CD4-positive, alpha-beta T cell treated with Interleukin-6 for 4 hours (primary cell): ENCODE results near the gene AMPD2.

Experiments used
- DNase-seq: peaks from one replicate; pipeline ENCODE4 v3.0.0-alpha.2; 2020; ENCODE audit warnings: mixed read lengths

AMPD2 gene

DNA sequence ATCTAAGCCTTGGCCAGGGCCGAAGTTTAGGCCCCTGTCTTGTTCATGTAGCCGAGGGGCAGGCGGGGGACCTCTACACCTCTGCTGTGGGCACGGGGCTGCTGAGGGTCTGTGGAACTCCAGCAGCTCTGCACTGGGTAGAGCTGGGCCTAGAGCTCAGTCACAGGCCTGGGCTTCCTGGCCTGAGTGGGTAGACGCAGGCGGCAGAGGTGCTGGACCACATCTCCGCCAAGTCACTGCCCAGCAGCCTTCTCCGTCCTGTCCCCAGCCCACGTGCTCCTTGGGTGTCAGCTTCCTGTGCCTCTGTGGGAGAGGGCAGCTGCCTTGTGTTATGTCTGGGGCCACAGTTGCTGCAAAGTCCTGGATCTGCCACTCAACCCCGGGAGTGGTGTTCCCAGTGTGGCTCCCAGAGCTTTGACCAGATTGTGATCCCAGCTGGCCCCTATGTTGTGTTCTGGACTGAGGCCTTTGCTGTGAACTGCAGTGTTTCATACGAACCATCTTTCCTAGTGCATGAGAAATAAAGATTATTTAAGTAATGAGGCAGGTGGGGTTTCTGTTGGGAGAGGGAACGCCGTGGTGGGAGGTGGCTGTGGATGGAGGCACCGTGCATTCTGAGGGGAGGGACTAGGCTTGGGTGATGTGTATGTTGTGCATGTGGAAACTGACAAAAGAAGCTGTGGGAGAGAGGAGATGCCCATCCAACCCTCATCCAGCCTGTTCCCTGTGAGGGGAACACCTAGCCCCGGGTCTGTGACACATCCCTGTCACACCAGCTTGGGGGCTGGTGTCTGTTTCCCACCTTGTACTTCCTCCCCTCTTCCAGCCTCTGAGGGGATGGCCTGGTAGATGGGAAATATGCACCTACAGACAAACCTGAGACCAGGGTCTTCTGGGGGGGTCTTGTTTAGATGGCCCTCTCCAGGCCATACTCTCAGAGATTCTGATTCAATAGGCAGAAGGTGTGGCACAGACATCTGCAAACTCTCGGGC lies 12.2 kb downstream of the AMPD2 start:
- DNase-seq: no peak

DNA sequence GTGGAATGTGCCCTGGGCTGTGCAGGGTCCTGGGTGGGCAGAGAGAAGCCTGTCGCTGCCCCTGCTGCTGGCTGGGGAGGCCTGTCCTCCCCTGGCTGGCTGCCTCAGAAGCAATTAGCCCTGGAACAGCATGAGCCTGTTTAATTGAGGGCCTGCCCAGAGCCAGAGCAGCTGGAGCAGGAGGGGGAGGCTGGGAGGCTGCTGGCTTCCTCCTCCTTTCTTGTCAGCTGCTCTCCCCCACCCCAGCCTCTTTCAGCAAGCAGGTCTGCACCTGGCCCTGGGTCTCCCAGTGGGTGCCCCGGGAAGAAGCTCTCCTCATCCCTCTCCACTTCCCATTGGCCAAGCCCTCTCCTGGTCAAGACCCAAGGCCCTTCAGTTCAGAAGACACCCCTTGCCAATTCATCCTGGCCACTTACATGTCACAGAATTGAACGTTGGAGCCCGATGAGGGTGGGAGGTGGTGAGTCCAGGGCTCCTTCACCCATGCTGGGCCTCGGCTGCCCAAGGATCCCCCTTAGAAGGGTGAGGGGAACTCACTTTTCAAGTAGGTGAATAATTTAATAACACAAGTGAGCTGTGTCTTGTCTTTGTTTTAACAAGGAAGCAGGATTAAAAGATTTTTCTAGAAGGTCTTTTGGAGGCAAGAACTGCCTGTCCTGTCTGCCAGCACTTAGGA lies 13.2 kb downstream of the AMPD2 start:
- no peak for DNase-seq

DNA sequence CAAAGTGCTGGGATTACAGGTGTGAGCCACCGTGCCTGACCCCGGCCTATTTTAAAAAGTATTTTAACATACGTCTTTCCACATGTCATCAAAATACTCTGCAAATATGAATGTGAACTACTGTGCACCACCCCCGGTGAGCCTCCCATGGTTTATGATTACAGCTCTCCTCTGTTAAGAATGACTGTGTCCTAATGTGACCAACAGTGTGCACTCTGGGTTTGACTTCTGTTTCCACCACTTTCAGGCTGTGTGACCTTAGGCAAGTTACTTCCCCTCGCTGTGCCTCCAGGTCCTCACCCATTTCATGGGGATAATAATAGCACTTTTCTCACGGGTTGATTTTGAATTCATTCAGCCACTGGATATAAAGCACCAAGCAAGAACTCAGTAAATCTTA lies 14.7 kb downstream of the AMPD2 start:
- DNase-seq: no peak

DNA sequence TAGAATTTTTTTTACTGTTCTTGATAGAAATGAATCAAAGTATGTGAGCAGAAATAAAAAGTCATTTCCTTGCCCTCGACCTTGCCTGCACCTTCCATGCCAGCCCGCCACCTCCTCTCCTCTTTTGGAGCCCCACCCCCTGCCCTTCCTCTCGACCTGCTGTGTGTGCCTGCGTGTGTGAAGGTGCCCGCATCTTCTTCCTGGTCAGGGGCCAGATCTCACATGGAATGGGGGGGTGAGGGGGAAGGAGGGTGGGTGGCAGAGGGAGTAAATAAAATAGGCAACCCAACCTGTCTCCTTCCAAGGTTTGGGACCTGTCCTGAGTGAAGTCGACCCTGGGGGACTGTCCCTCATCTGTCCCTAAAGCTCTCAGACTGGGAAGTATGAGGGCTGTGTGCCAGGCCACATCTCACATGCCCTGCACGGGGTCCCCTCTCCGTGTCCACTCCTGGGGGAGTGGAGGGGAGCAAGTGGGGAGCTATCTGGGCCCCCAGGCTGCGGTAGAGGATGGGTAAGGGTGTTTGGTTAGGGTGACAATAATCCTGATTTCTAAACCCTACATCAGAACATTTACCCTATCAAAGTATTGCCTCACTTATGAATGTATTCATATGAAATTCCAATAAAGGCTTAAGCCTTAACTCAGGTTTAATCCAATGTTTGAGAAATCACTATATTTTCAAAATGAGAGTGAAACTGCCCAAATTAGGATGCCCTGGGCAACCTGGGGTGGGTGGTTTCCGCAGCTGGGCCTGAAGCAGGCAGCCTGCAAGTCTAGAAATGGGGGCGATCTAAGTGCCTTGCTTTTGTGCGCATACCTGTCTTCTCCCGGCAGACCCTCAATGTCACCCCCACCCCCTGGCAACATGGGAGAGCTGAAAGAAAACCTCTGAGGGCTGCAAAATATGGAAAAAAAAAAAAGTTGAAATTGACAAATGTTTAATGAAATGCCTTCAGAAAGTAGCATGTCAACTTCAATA lies 15.4 kb downstream of the AMPD2 start:
- peak; percentile 55 for DNase-seq

DNA sequence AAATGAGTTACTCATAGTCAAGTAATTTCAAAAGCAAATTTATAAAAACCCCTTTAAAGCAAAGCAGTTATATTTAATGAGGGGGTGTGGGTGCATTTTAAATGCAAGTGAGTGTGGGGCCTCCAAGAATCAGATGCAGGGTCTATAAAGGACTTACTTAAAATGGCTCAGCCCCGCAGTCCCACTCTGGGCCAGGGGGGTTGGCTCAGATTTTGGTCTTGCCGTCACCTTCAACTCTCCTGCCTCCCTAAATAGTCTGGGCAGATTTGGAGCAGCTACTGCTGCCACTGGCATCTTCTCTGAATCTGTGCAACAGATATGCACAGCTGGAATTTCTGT lies 16.2 kb downstream of the AMPD2 start:
- no peak for DNase-seq

DNA sequence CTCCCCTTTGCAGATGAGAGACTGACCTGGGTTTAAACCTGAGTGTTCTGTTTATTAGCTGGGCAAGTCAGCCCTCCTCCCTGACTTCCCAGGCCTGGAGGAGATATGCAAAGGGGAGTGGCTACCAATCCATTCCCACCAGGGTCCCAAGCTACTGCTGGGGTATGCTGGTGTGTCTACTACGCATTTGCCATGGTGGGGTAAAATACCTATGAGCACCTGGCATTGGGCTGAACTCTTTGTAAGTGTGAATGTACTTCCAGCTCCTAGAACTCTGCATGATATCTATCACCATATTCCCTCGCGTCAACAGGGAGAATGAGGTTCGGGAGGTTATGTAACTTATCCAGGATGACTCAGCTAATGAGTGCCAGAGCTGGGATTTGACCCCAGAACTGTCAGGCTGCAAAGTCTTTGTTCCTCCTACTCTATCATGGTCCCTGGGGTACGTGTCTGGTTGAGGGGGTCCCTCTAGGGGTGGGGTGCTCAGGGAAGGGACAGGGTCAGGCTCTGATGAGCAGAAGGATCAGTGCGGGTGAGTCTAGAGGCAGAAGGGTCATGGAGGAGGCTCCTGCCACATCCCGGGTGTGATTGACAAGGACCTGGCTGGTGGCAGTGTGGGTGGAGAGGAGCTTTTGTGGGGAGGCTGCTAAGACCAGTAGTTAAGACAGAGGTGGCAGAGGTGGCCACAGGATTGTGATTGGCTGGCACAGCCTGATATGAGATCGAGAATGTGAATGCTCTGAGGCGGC lies 16.7 kb downstream of the AMPD2 start:
- DNase-seq: no peak

DNA sequence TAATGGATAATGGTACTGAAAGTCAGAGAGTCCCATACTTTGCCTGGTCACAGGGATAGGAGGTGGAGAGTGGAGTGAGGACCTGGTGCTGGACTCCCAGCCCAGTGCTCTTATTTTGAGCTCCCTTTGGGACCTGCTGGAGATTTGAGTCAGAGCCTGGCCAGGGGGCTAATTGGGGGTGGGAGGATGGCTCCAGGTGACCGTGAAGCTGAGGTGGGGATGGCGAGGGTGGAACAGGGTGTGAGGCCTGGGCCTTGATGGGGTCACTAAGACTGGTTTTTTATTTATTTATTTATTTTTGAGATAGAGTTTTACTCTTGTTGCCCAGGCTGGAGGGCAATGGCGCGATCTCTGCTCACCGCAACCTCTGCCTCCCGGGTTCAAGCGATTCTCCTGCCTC lies 17.8 kb downstream of the AMPD2 start:
- DNase-seq: no peak

DNA sequence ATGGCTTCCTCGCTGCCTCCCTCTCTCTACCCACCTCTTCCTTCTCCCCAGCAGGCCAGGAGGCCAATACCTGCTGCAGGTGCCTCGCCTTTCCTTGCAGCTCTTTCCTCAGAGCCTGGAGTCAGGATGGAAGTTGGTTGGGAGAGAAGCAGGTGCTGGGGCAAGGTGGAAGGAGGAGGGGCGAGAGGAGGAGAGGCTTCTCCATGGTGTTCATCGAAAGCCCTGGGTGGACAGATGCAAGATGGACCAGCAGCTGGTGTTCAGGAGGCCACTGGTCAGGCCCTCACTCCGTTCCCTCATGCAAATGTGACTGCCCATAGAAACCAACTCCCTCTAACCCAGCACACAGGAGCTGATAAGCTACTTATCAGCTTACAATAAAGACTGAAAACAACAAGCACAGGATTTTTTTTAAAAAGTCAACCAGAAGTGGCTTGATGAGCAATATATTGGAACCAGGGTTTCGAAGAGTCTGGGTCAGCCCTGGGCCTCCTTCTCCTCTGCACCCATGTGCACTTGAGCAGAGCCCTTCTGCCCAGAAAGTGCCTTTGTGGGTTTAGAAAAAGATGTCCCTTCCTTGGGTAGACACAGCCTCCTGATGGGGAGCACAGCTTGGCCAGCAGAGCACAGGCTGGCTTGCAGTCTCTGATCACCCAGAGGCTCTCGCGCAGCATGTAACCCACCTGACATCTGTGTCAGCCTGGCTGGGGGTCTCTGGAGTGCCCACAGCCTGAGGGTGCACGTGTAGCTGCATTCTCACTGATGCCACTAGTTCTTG lies 19.6 kb downstream of the AMPD2 start:
- DNase-seq: no peak

DNA sequence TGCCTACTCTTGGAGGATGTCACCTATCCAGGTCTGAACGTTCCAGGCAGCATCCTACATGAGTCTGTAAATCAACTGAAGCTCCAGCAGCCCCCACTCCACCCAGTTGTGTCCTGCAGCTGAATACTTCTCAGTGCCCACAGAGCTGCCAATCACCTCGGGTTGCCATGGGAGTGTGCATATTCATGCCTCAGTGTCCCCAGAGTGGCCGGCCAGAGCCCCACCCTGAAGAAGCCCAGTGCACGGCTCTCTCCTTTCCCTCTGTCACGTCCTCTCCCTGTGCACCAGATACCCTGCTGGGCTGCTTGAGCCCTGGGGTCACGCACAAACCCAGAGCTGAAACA lies 20.2 kb downstream of the AMPD2 start:
- no peak for DNase-seq

DNA sequence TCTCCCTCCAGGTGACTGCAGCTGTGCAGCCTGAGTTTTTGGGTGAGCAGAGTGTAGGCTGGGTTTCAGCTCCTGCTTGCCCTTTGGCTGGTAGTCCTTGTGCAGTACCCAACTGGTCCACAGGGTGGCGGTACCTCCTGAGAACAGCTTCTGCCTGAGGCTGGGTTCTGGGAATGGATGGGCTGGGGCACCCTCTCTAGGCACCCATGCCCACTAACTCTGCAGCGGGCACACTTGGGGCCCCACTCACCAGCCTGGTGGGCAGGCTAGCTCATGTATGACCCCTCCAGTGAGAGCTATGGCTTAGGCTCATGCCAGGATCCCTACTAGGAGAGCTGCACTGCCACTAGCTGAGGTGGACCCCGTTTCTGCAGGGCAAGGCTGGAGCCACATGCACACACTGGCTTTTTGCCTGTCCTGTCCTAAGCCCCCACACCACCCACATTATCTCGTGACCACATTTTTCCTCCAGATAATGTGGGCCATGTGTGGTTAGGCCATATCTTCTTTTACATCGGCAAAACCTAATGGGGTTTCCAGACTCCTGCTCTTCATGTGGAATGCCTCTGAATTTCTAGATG lies 20.7 kb downstream of the AMPD2 start:
- DNase-seq: peak; percentile 91

DNA sequence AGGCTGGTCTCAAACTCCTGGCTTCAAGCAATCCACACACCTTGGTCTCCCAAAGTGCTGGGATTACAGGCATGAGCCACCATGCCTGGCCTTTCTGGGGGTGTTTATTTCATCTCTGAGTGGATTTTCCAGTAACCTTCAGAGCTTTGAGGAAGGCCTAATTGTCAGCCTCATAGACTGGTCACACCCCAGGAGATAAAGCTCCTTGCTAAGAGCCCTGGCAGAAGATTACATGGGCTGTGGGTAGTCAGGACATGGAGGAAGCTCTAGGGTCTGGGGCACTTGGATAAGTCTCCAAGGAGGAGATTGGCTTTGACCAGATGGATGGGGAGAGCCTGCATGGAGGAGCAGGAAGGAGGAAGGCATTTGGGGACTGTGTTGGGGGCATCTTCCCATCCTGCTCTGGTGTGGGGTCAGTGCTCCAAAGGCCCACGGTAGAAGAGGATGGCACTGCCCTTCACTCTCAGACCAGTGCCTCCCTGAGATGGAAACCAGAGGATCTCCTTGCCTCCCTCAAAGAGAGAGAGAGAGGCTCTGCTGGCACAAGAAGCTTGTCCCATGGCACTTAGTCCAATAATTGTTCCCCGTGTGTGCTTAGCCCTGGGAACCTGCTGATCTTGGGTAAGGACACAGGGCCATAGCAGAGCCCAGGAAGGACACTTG lies 21.6 kb downstream of the AMPD2 start:
- DNase-seq: no peak

DNA sequence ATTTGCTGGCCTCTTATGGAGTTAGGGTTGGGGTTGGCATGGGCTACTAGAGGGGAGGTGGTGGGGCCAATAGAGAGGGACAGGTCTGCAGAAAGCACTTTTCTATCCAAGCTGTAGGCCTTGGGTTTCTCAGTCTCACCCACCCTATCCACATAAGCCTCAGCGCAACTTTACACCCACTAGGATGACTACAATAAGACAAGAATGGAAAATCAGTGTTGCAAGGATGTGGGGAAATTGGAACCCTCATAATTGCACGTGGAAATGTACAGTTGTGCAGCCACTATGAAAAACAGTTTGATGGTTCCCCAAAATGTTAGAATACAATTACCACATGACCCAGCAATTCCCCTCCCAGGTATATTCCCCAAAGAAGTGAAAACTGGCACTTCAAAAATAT lies 22.2 kb downstream of the AMPD2 start:
- no peak for DNase-seq

DNA sequence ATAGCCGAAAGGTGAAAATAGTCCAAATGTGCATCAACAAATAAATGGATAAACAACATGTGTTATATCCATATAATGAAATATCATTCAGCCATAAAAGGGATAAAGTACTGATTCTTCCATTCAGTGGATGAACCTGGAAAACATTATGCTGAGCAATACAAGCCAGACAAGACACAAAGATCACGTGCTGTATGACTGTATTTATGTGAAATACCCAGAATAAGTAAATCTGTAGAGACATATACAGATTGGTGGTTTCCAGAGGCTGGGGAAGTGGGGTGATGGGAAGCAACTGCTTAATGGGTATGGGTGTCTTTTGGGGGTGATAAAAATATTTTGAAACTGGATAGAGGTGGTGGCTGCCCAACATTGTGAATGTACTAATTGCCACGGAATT lies 23.0 kb downstream of the AMPD2 start:
- no peak for DNase-seq

DNA sequence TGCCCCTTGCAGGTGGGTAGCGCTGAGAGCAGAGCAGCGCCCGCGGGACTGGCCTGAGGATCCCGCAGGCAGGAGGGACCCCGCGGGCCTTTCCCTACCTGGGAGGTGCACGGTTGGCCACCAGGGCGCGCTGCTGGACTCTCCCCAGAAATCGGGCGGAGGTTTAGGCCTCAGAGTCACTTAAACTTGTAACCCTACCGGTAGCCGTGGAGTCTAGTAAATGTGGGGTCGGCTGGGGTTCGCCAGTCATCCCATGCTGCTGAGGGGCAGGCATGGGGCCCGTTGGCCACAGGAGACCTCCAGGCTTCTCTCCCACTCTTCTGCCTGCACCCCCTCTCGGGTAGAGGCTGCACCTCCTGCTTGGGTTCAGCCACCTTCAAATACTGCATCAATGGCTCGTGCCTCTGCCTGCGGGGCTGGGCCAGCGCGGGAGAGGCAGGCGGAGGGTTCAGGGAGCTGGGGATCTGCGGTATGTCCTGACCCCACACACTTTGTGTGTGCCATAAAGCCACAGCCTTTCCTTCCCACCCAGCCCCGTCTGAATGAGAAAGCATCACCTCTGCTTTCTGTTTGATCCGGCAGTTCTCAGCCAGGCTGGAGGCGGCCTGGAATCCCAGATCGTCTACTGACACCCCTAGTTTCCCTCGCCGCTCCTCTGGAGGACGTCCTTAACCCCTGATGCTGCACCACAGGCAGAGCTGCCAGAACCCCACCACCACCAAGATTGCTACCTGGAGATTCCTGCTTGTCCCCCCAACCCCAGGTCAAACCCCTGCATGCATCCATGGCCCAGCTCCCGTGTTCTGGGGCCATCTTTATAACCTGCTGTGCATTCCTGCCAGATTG lies 24.0 kb downstream of the AMPD2 start:
- DNase-seq: peak; percentile 89

DNA sequence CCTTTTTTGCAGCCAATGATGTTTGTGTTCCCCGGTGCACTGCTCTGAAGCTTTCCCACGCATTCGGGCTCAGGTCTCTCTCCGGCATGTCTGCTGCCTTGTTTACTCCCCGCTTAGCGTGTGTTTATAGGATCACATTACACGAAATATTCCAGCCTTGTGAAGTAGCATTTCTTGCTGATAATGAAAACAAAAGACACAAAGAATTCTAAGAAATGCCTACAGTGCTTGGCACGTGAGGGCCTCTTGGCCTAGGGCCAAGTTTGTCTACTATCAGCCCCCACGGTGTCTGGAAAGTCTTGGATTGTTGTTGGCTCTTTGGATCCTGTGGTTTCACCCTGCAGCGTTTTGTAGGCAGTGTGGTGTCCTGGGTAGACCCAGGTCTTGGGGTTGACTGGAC lies 25.0 kb downstream of the AMPD2 start:
- DNase-seq: no peak

DNA sequence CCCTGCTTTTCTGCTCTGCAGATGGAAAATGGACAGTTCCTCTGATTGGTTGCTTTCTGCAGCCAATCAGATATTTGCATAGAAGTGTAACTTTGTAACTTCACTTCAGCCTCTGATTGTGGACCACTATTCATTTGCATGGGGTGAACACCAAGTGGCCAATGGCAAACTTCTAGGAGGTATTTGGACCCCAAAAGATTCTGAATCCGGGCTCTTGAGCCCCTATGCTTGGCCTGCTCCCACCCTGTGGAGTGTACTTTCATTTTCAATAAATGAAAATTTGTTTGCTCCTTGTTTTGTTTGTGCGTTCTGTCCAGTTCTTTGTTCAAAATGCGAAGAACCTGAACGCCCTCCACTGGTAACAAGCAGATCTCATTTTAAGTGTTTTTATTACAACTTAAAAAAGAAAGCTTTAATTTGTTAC lies 29.9 kb downstream of the AMPD2 start:
- no peak for DNase-seq

DNA sequence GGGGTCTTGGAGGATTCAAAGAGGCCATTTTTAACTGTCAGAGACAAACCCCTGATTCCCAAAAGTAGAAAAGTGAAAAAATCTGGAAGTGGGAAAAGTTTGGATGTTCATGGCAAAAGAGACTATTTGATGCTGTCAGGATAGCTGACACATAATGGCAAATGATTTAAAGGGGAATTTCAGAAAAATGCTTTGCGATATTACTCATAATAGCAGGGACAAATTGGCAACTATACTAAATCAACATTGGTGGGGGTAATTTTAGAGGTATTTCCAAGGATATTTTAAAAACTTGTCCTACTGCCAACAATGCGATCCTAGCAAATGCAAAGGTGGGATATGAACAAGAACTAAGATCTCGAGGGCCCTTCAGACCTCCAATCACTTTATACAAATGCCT lies 31.0 kb downstream of the AMPD2 start:
- no peak for DNase-seq

DNA sequence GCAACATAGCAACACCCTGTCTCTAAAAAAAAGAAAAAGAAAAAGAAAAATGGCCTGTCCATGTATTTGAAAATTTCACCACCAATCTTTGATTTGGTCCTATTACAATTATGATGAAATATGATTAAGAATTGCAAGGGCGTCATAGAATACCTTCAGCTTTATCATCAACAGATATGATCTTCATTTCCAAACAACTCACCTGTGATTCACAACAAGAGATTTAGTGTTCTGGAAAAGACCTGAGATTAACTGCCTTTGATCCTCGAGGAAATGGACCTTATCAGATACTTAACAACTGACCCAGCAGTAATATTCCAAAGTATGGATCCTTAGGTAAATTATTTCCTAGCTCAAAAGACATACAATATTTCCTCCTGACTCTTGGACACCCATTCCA lies 32.8 kb downstream of the AMPD2 start:
- DNase-seq: no peak

DNA sequence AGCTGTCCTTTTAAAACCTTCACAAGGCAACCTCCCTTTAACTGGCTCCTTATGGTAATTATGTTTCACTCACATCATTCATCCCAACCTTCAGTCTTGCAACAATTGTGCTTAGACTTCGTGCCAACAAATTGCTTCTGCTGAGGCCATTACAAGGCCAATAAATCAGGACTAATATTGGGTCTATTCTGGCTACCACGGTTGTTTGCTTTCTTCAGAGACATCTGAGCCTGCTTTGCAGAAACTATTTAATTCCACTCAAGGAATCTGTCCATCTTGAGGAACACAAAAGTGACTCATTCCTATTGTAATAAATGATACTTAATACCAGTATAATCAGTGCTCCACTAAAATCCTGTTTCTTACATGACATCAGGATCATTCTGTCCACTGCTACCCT lies 33.7 kb downstream of the AMPD2 start:
- no peak for DNase-seq

DNA sequence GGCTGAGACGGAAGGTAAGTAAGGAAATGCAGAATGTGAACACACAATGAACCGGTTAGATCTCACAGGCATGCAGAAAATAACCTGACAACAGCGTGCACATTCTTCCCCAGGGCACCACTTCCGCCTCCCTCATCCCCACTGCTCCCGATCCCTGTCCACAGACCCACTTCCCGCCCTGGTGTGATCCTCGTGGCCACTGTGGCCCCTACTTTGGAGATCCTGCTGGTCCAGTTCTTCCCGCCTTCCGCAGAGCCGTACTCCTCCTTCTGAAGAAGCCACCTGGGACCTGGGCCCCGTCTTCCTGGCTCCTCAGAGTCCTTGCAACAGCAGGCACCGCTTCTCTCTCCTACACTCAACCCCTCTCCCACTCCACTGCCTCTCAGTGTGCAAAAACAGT lies 34.9 kb downstream of the AMPD2 start:
- DNase-seq: no peak
